Stimulated activated naive B cell treated with anti-CD40 and anti-IgM and Interleukin-4, amounts not matched to agents 10 μg/mL and 1 μg/mL and 100 μg/mL, for 72 hours (primary cell): ENCODE measurements around the gene IL11.
A peak's percentile ranks its signal among the peaks of the same experiment; 100 is the strongest.

ENCODE experiments used
- ATAC-seq, 2 donors: fragments of 150-1000 bp; cut with Tn5 transposase; replicated peaks; 2 replicates each; pipeline ENCODE4 v1.10.0; 2021; ENCODE audit warnings: moderate library complexity in 1 of 2
- DNase-seq: peaks from one replicate; pipeline ENCODE4 v3.0.0; 2021
- H3K27ac Mint-ChIP-seq: one replicate; pipeline ENCODE4 v1.8.0; 2022; ENCODE audit warnings: mild to moderate bottlenecking, mixed read lengths
- H3K27me3 Mint-ChIP-seq, 2 donors: one replicate each; pipeline ENCODE4 v1.8.0; 2022; ENCODE audit warnings: mixed read lengths in 2 of 2
- H3K36me3 Mint-ChIP-seq, 2 donors: one replicate each; pipeline ENCODE4 v1.8.0; 2022; ENCODE audit warnings: mixed read lengths in 2 of 2, mild to moderate bottlenecking in 1 of 2
- H3K4me1 Mint-ChIP-seq, 2 donors: one replicate each; pipeline ENCODE4 v1.8.0; 2022; ENCODE audit warnings: mixed read lengths in 2 of 2, mild to moderate bottlenecking in 1 of 2
- H3K4me3 Mint-ChIP-seq, 2 donors: one replicate each; pipeline ENCODE4 v1.8.0; 2022; ENCODE audit warnings: mild to moderate bottlenecking in 2 of 2, mixed read lengths in 2 of 2, moderate library complexity in 1 of 2
- H3K9me3 Mint-ChIP-seq, 2 donors: one replicate each; pipeline ENCODE4 v1.8.0; 2022; ENCODE audit warnings: mixed read lengths in 2 of 2, mild to moderate bottlenecking in 1 of 2

Gene IL11

GRCh38 chr19:55384920-55385723, 14.9 kb upstream of the IL11 start:
- DNase-seq (peak; percentile 94), ATAC-seq (peak; percentile 78 to 80)
- Mint-ChIP-seq H3K27me3 (no peaks in the 10 kb centered on the region), H3K36me3 (peaks cover 39 to 52% of the 10 kb centered on the region in 2 donors), H3K27ac (peak overlapping the region; percentile 99), H3K4me3 (peak overlapping the region; percentile 95 to 98), H3K9me3 (no peaks in the 10 kb centered on the region), H3K4me1 (peaks cover 45 to 66% of the 10 kb centered on the region in 2 donors)

GRCh38 chr19:55384131-55384919, 14.1 kb upstream of the IL11 start, which contains the start of gene TMEM238:
TMEM238 (minus strand) TSS chr19:55384292; CDS start chr19:55384259, 33 bp downstream.
- ATAC-seq (peak; percentile 19 to 20), DNase-seq (no peak)
- H3K27ac Mint-ChIP-seq = peak within 1 kb of the TSS; percentile 99
- H3K4me1 Mint-ChIP-seq = peaks cover 40 to 58% of the 10 kb centered on the region in 2 donors
- H3K27me3 Mint-ChIP-seq = no peaks in the 10 kb centered on the region
- H3K4me3 Mint-ChIP-seq = peak within 1 kb of the TSS; percentile 95 to 98
- H3K36me3 Mint-ChIP-seq = peaks cover 33 to 48% of the 10 kb centered on the region in 2 donors
- no peaks in the 10 kb centered on the region for H3K9me3 Mint-ChIP-seq

- Mint-ChIP-seq H3K27ac (peak overlapping the region; percentile 91), H3K27me3 (no peaks in the 10 kb centered on the region), H3K4me3 (peak overlapping the region; percentile 92 to 98), H3K36me3 (peaks cover 28 to 42% of the 10 kb centered on the region in 2 donors), H3K4me1 (peaks cover 35 to 50% of the 10 kb centered on the region in 2 donors), H3K9me3 (no peaks in the 10 kb centered on the region)
- DNase-seq (no peak), ATAC-seq (peak; percentile 30 to 32)
Observed at GRCh38 chr19:55383279-55384130, 13.2 kb upstream of the IL11 start.

GRCh38 chr19:55382522-55383054, 12.3 kb upstream of the IL11 start:
- no peak for ATAC-seq
- H3K27me3 Mint-ChIP-seq = peaks cover 0 to 6% of the 10 kb centered on the region in 2 donors

DNA sequence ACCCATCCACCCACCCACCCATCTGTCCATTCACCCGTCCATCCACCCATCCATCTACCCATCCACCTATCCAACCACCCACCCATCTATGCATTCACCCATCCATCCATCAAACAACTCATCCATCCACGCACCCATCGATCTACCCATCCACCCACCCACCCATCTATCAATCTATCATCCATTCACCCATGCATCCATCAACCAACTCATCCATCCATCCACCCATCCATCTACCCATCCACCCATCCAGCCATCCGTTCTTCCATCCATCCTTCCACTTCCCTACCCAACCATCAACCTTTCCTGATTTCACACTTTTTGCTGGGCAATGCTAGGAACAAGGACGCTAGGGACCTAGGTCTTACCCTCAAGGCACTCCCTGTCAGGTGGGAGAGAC, 11.8 kb upstream of the IL11 start:
- H3K9me3 Mint-ChIP-seq = no peaks in the 10 kb centered on the region
- H3K27me3 Mint-ChIP-seq = peaks cover 0 to 8% of the 10 kb centered on the region in 2 donors
- ATAC-seq (no peak), DNase-seq (no peak)
- H3K27ac Mint-ChIP-seq = no peak overlapping the region
- H3K36me3 Mint-ChIP-seq = peaks cover 18 to 30% of the 10 kb centered on the region in 2 donors
- peaks cover 25 to 35% of the 10 kb centered on the region in 2 donors for H3K4me1 Mint-ChIP-seq
- peak overlapping the region; percentile 59 to 92 for H3K4me3 Mint-ChIP-seq

More at GRCh38 chr19:55382522-55383054, 12.3 kb upstream of the IL11 start:
- H3K36me3 Mint-ChIP-seq = peaks cover 22 to 36% of the 10 kb centered on the region in 2 donors
- no peak for DNase-seq
- H3K9me3 Mint-ChIP-seq = no peaks in the 10 kb centered on the region
- peaks cover 28 to 40% of the 10 kb centered on the region in 2 donors for H3K4me1 Mint-ChIP-seq
- H3K27ac Mint-ChIP-seq = no peak overlapping the region
- H3K4me3 Mint-ChIP-seq = peak overlapping the region; percentile 91 to 92

GRCh38 chr19:55379174-55379573, 8.9 kb upstream of the IL11 start:
- no peak overlapping the region for H3K27ac Mint-ChIP-seq
- DNase-seq (no peak), ATAC-seq (no peak)
- peaks cover 12 to 28% of the 10 kb centered on the region in 2 donors for H3K4me1 Mint-ChIP-seq
- no peak overlapping the region for H3K4me3 Mint-ChIP-seq
- no peaks in the 10 kb centered on the region for H3K9me3 Mint-ChIP-seq
- peaks cover 5 to 16% of the 10 kb centered on the region in 2 donors for H3K36me3 Mint-ChIP-seq
- H3K27me3 Mint-ChIP-seq = peaks cover 17 to 28% of the 10 kb centered on the region in 2 donors

DNA sequence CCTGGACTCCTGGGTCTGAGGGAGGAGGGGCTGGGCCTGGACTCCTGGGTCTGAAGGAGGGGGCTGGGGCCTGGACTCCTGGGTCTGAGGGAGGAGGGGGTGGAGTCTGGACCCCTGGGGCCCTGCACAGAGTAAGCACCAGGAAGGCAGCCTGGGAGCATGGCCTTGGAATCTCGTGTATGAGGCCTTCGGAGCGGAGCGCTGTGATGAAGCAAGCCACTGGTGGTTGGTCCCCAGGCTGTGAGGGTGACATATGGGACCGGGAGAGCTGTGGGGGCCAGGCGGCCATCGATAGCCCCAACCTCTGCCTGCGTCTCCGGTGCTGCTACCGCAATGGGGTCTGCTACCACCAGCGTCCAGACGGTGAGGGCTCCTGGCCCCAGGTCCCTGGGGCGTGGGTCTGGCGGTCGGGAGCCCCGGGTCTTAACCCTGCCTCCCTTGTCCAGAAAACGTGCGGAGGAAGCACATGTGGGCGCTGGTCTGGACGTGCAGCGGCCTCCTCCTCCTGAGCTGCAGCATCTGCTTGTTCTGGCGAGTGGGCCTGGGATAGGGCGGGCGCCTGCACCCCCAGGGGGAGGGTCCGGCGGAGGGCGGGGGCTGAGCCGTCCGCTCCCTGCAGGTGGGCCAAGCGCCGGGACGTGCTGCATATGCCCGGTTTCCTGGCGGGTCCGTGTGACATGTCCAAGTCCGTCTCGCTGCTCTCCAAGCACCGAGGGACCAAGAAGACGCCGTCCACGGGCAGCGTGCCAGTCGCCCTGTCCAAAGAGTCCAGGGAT, 7.3 kb upstream of the IL11 start:
- Mint-ChIP-seq H3K36me3 (peaks cover 5 to 15% of the 10 kb centered on the region in 2 donors), H3K4me1 (peaks cover 13 to 18% of the 10 kb centered on the region in 2 donors), H3K4me3 (no peak overlapping the region), H3K27ac (no peak overlapping the region), H3K27me3 (peaks cover 27 to 42% of the 10 kb centered on the region in 2 donors), H3K9me3 (no peaks in the 10 kb centered on the region)
- ATAC-seq = no peak
- no peak for DNase-seq

- Mint-ChIP-seq H3K9me3 (no peaks in the 10 kb centered on the region), H3K4me3 (no peak within 1 kb of the TSS), H3K27ac (peak within 1 kb of the TSS; percentile 37), H3K4me1 (peaks cover 8 to 11% of the 10 kb centered on the region in 2 donors), H3K36me3 (peaks cover 0 to 6% of the 10 kb centered on the region in 2 donors), H3K27me3 (peaks cover 36 to 54% of the 10 kb centered on the region in 2 donors)
- ATAC-seq (peak in 1 of 2 donors; percentile 18), DNase-seq (no peak)
Observed at GRCh38 chr19:55376241-55376933, 6.1 kb upstream of the IL11 start, which contains the start of gene TMEM190. TMEM190 (plus strand) TSS chr19:55376826; CDS start chr19:55376854, 28 bp downstream.

- Mint-ChIP-seq H3K36me3 (peaks cover 0 to 6% of the 10 kb centered on the region in 2 donors), H3K4me3 (no peak overlapping the region), H3K27me3 (peaks cover 53 to 72% of the 10 kb centered on the region in 2 donors), H3K9me3 (no peaks in the 10 kb centered on the region), H3K4me1 (peaks cover 13 to 17% of the 10 kb centered on the region in 2 donors), H3K27ac (no peak overlapping the region)
- DNase-seq = no peak
- peak in 1 of 2 donors; percentile 8 for ATAC-seq
Observed at GRCh38 chr19:55373993-55374757, 3.9 kb upstream of the IL11 start.

- DNase-seq (no peak), ATAC-seq (no peak)
- Mint-ChIP-seq H3K36me3 (peaks cover 0 to 5% of the 10 kb centered on the region in 2 donors), H3K4me1 (peaks cover 17 to 23% of the 10 kb centered on the region in 2 donors), H3K27me3 (peaks cover 58 to 79% of the 10 kb centered on the region in 2 donors), H3K27ac (peak overlapping the region; percentile 56), H3K9me3 (no peaks in the 10 kb centered on the region), H3K4me3 (no peak overlapping the region)
Observed at GRCh38 chr19:55373306-55373992, 3.2 kb upstream of the IL11 start.

GRCh38 chr19:55372316-55373081, 2.2 kb upstream of the IL11 start:
- Mint-ChIP-seq H3K36me3 (peaks cover 0 to 5% of the 10 kb centered on the region in 2 donors), H3K4me3 (no peak overlapping the region), H3K27me3 (peaks cover 63 to 81% of the 10 kb centered on the region in 2 donors), H3K9me3 (no peaks in the 10 kb centered on the region), H3K4me1 (peaks cover 17 to 23% of the 10 kb centered on the region in 2 donors), H3K27ac (no peak overlapping the region)
- ATAC-seq = peak in 1 of 2 donors; percentile 17
- no peak for DNase-seq
